HepG2 (cell line): ENCODE measurements around the gene SLC41A1. TPM values are rescaled to one million over a fixed set of nuclear protein-coding genes. Genes with fewer than 3 reads are reported as not detected.
A peak's percentile ranks its signal among the peaks of the same experiment; 100 is the strongest.

Source experiments
- ASH2L ChIP-seq: fragments of 300-600, 200-600 bp; sonication (generic); IDR thresholded peaks from 2 replicates; pipeline ENCODE4 v1.7.0; 2017; ENCODE audit warnings: low read depth, mild to moderate bottlenecking, moderate library complexity, mixed read lengths, low read length; ENCODE audit not compliant: insufficient read length
- KDM5A ChIP-seq: fragments of 200-600 bp; sonication (generic); IDR thresholded peaks from 2 replicates; pipeline ENCODE4 v1.7.0; 2018; ENCODE audit warnings: antibody characterized with exemption, mild to moderate bottlenecking, low read length, borderline replicate concordance
- MAZ ChIP-seq, 2 experiments: sonication (generic) in 1 of 2; formaldehyde crosslinking in 1 of 2; IDR thresholded peaks; 2 replicates each; pipeline versions ENCODE4 v1.5.0 to v1.6.1; 2012 to 2020; ENCODE audit warnings: low read depth in 2 of 2, mild to moderate bottlenecking in 2 of 2, borderline replicate concordance in 1 of 2, improper control_type of control experiment in 1 of 2, low read length in 1 of 2, missing genetic modification reagents in 1 of 2, moderate library complexity in 1 of 2
- PAX8 ChIP-seq: sonication (generic); formaldehyde crosslinking; IDR thresholded peaks from 2 replicates; pipeline ENCODE4 v1.8.0; 2022; ENCODE audit warnings: mild to moderate bottlenecking, missing genetic modification reagents, borderline replicate concordance
- ZNF136 ChIP-seq: sonication (generic); formaldehyde crosslinking; IDR thresholded peaks from 2 replicates; pipeline ENCODE4 v1.8.1; 2022; ENCODE audit warnings: low read depth, mild to moderate bottlenecking, moderate library complexity, missing genetic modification reagents
- ZNF207 ChIP-seq: fragments of 450-650 bp; IDR thresholded peaks from 2 replicates; pipeline ENCODE4 v1.6.1; 2016; ENCODE audit warnings: antibody characterized with exemption, borderline replicate concordance
- ZNF431 ChIP-seq: sonication (generic); formaldehyde crosslinking; IDR thresholded peaks from 2 replicates; pipeline ENCODE4 v1.9.0; 2022; ENCODE audit warnings: missing genetic modification reagents, low read depth, mild to moderate bottlenecking, borderline replicate concordance
- polyA plus RNA-seq, 8 experiments: library from polyadenylated mRNA; depleted of rRNA in 3 of 8; stranded (reverse) in 7 of 8; unstranded in 1 of 8; fragments of >200 nt; fragmentation: Illumina TruSeq in 4 of 8; extraction: Trizol in 4 of 8; gene quantifications; 2 replicates each; pipeline versions ENCODE4 v1.2.1 to v1.2.3, GENCODE V29; 2011 to 2016; ENCODE audit warnings: low read depth in 4 of 8, missing spikeins in 1 of 8, mixed read lengths in 1 of 8; ENCODE audit not compliant: insufficient read depth in 1 of 8
- total RNA-seq, 5 experiments: library from RNA; depleted of rRNA; stranded (reverse); fragments of >200 nt; fragmentation: Illumina TruSeq; extraction: Trizol; gene quantifications; 2 replicates each; pipeline ENCODE4 v1.2.3, GENCODE V29; 2016; ENCODE audit warnings: low read depth in 1 of 5
- TF ChIP-seq, protein P1 (sequence below): sonication (generic); formaldehyde crosslinking; IDR thresholded peaks from 2 replicates; pipeline ENCODE4 v1.5.1; 2020; ENCODE audit warnings: mild to moderate bottlenecking, missing genetic modification reagents, borderline replicate concordance
- TF ChIP-seq, protein P2 (sequence below), 2 experiments: sonication (generic) in 1 of 2; formaldehyde crosslinking in 1 of 2; IDR thresholded peaks; 2 replicates each; pipeline versions ENCODE4 v1.6.1 to v1.9.0; 2014 to 2022; ENCODE audit warnings: antibody characterized with exemption in 1 of 2, borderline replicate concordance in 1 of 2, inconsistent platforms in 1 of 2, low read depth in 1 of 2, missing genetic modification reagents in 1 of 2
- TF ChIP-seq, protein P3 (sequence below): sonication (generic); formaldehyde crosslinking; IDR thresholded peaks from 2 replicates; pipeline ENCODE4 v1.5.0; 2020; ENCODE audit warnings: missing genetic modification reagents

SLC41A1 gene
- total and polyA plus RNA-seq, 2 of the 13 experiments (the other 11 are each of a cell fraction or from before 2014, with no cell fraction given) = 2.2 to 4.6 TPM

DNA sequence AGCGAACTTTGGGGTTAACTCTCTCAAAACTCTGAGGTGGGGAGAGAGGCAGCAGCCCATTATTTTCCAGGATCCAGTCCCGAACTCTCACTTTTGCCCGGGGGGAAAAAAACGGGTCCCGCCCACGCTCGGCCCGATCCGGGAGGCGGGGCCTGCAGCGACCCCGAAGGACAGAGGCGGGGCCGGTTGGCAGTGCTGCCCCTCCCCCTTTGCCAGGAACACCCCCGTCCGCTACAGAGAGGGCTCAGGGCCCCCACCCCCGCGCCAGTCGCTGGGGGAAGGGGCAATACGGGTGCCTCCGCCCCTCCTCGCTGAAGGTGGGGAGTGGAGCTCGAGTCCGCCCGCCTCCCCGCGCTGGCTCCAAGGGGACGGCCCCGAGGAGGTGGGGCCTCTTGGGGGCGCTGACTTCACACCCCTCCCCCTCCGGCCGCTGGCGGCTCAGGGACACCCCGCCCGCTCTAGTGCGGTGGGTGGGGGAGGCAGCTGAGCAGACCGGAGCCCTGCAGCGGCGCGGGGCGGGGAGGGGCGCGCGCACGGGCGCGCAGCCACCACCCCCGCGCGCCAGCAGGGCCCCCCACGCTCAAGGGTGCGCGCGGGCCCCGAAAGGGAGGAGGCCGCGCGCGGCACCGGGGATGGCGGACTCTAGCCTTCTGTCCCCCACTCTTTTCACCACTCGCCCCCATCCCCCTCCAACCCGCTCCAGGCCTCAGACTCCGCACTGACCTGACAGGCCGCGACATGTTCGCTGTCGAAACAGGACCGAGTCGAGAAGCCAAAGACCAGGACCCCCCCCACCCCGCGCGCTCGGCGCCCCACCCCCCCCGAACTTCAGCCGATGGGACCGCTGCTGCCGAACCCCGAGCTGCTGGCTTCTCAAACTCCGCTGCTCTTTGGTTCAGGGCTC, 63.5 kb downstream of the SLC41A1 start (continued):
- TF ChIP-seq, protein P1, sequence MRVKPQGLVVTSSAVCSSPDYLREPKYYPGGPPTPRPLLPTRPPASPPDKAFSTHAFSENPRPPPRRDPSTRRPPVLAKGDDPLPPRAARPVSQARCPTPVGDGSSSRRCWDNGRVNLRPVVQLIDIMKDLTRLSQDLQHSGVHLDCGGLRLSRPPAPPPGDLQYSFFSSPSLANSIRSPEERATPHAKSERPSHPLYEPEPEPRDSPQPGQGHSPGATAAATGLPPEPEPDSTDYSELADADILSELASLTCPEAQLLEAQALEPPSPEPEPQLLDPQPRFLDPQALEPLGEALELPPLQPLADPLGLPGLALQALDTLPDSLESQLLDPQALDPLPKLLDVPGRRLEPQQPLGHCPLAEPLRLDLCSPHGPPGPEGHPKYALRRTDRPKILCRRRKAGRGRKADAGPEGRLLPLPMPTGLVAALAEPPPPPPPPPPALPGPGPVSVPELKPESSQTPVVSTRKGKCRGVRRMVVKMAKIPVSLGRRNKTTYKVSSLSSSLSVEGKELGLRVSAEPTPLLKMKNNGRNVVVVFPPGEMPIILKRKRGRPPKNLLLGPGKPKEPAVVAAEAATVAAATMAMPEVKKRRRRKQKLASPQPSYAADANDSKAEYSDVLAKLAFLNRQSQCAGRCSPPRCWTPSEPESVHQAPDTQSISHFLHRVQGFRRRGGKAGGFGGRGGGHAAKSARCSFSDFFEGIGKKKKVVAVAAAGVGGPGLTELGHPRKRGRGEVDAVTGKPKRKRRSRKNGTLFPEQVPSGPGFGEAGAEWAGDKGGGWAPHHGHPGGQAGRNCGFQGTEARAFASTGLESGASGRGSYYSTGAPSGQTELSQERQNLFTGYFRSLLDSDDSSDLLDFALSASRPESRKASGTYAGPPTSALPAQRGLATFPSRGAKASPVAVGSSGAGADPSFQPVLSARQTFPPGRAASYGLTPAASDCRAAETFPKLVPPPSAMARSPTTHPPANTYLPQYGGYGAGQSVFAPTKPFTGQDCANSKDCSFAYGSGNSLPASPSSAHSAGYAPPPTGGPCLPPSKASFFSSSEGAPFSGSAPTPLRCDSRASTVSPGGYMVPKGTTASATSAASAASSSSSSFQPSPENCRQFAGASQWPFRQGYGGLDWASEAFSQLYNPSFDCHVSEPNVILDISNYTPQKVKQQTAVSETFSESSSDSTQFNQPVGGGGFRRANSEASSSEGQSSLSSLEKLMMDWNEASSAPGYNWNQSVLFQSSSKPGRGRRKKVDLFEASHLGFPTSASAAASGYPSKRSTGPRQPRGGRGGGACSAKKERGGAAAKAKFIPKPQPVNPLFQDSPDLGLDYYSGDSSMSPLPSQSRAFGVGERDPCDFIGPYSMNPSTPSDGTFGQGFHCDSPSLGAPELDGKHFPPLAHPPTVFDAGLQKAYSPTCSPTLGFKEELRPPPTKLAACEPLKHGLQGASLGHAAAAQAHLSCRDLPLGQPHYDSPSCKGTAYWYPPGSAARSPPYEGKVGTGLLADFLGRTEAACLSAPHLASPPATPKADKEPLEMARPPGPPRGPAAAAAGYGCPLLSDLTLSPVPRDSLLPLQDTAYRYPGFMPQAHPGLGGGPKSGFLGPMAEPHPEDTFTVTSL (CRISPR knock-in tag) = peak; percentile 79; the same call in 1 of the 2 replicates
- peak; percentile 97 for TF ChIP-seq MAZ (IDR thresholded peaks at IDR 0.05; ENCODE audit: borderline replicate concordance, low read depth, low read length)
- TF ChIP-seq MAZ (CRISPR knock-in tag; IDR thresholded peaks at IDR 0.05; ENCODE audit: low read depth) = peak; percentile 97
- TF ChIP-seq PAX8 (CRISPR knock-in tag) = no peak
- TF ChIP-seq KDM5A = peak; percentile 78; the same call in 1 of the 2 replicates
- TF ChIP-seq, protein P2, sequence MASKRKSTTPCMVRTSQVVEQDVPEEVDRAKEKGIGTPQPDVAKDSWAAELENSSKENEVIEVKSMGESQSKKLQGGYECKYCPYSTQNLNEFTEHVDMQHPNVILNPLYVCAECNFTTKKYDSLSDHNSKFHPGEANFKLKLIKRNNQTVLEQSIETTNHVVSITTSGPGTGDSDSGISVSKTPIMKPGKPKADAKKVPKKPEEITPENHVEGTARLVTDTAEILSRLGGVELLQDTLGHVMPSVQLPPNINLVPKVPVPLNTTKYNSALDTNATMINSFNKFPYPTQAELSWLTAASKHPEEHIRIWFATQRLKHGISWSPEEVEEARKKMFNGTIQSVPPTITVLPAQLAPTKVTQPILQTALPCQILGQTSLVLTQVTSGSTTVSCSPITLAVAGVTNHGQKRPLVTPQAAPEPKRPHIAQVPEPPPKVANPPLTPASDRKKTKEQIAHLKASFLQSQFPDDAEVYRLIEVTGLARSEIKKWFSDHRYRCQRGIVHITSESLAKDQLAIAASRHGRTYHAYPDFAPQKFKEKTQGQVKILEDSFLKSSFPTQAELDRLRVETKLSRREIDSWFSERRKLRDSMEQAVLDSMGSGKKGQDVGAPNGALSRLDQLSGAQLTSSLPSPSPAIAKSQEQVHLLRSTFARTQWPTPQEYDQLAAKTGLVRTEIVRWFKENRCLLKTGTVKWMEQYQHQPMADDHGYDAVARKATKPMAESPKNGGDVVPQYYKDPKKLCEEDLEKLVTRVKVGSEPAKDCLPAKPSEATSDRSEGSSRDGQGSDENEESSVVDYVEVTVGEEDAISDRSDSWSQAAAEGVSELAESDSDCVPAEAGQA (IDR thresholded peaks at IDR 0.05; ENCODE audit: low read depth) = 0 out of 2 replicates have a peak, but pooled peaks have one; percentile 27
- TF ChIP-seq, protein P2 (CRISPR knock-in tag; IDR thresholded peaks at IDR 0.05; ENCODE audit: borderline replicate concordance) = no peak
- TF ChIP-seq, protein P3, sequence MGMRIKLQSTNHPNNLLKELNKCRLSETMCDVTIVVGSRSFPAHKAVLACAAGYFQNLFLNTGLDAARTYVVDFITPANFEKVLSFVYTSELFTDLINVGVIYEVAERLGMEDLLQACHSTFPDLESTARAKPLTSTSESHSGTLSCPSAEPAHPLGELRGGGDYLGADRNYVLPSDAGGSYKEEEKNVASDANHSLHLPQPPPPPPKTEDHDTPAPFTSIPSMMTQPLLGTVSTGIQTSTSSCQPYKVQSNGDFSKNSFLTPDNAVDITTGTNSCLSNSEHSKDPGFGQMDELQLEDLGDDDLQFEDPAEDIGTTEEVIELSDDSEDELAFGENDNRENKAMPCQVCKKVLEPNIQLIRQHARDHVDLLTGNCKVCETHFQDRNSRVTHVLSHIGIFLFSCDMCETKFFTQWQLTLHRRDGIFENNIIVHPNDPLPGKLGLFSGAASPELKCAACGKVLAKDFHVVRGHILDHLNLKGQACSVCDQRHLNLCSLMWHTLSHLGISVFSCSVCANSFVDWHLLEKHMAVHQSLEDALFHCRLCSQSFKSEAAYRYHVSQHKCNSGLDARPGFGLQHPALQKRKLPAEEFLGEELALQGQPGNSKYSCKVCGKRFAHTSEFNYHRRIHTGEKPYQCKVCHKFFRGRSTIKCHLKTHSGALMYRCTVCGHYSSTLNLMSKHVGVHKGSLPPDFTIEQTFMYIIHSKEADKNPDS = no peak
- peak; percentile 19; the same call in 1 of the 2 replicates for TF ChIP-seq ZNF431 (CRISPR knock-in tag)
- TF ChIP-seq ZNF136 (CRISPR knock-in tag) = no peak; the same call in 1 of the 2 replicates
- peak; percentile 85 for TF ChIP-seq ASH2L
- no peak for TF ChIP-seq ZNF207
